Trophoblast cell (in vitro differentiated cells and primary cell): Measurements from ENCODE around the gene USPL1.

Experiments
- DNase-seq, 2 donors: peaks; one replicate each; pipeline ENCODE4 v3.0.0-alpha.2; 2016
- H2AFZ ChIP-seq: 2 replicates; pipeline ENCODE4 v1.6.1; 2013; ENCODE audit warnings: low read length, moderate library complexity, mild to moderate bottlenecking; ENCODE audit not compliant: insufficient read depth, poor library complexity
- H2AK5ac ChIP-seq: 2 replicates; pipeline ENCODE4 v1.6.1; 2013; ENCODE audit warnings: mild to moderate bottlenecking, low read length
- H2BK120ac ChIP-seq: 2 replicates; pipeline ENCODE4 v1.6.1; 2013; ENCODE audit warnings: low read length, mild to moderate bottlenecking, moderate library complexity; ENCODE audit not compliant: insufficient read depth, poor library complexity
- H2BK12ac ChIP-seq: 2 replicates; pipeline ENCODE4 v1.6.1; 2013; ENCODE audit warnings: mild to moderate bottlenecking, low read length, moderate library complexity
- H2BK5ac ChIP-seq: 2 replicates; pipeline ENCODE4 v1.6.1; 2013; ENCODE audit warnings: low read length, low read depth, moderate library complexity, mild to moderate bottlenecking; ENCODE audit not compliant: poor library complexity
- H3K14ac ChIP-seq: 2 replicates; pipeline ENCODE4 v1.6.1; 2013; ENCODE audit warnings: mild to moderate bottlenecking, low read length
- H3K18ac ChIP-seq: 2 replicates; pipeline ENCODE4 v1.6.1; 2013; ENCODE audit warnings: mild to moderate bottlenecking, low read length
- H3K23ac ChIP-seq: 2 replicates; pipeline ENCODE4 v1.6.1; 2013; ENCODE audit warnings: low read length
- H3K27ac ChIP-seq: 2 replicates; pipeline ENCODE4 v1.5.1; 2013; ENCODE audit warnings: low read depth, mild to moderate bottlenecking, inconsistent platforms, low read length, moderate library complexity
- H3K27me3 ChIP-seq: 2 replicates; pipeline ENCODE4 v1.6.1; 2013; ENCODE audit warnings: inconsistent platforms, mild to moderate bottlenecking, low read length, moderate library complexity; ENCODE audit not compliant: insufficient read depth
- H3K36me3 ChIP-seq, 2 experiments: 1 replicate in 1 of 2; 2 replicates in 1 of 2; pipeline ENCODE4 v1.6.1; 2013; ENCODE audit warnings: low read length in 2 of 2, mild to moderate bottlenecking in 2 of 2, moderate library complexity in 1 of 2; ENCODE audit not compliant: insufficient read depth in 2 of 2, control insufficient read depth in 1 of 2
- H3K4ac ChIP-seq: 2 replicates; pipeline ENCODE4 v1.6.1; 2013; ENCODE audit warnings: low read depth, mild to moderate bottlenecking, low read length, moderate library complexity
- H3K4me1 ChIP-seq, 2 experiments: 1 replicate in 1 of 2; 2 replicates in 1 of 2; pipeline ENCODE4 v1.6.1; 2013; ENCODE audit warnings: low read length in 2 of 2, mild to moderate bottlenecking in 2 of 2, moderate library complexity in 1 of 2; ENCODE audit not compliant: insufficient read depth in 2 of 2, control insufficient read depth in 1 of 2
- H3K4me2 ChIP-seq: 2 replicates; pipeline ENCODE4 v1.6.1; 2013; ENCODE audit warnings: inconsistent platforms, mild to moderate bottlenecking, low read length, moderate library complexity
- H3K4me3 ChIP-seq: 2 replicates; pipeline ENCODE4 v1.5.1; 2013; ENCODE audit warnings: mild to moderate bottlenecking, low read depth, low read length, inconsistent platforms
- H3K79me1 ChIP-seq: one replicate; pipeline ENCODE4 v1.6.1; 2013; ENCODE audit warnings: low read length
- H3K79me2 ChIP-seq: 2 replicates; pipeline ENCODE4 v1.6.1; 2013; ENCODE audit warnings: low read length, mild to moderate bottlenecking; ENCODE audit not compliant: control insufficient read depth, insufficient read depth, poor library complexity
- H3K9ac ChIP-seq: 2 replicates; pipeline ENCODE4 v1.6.1; 2013; ENCODE audit warnings: mild to moderate bottlenecking, low read length
- H3K9me3 ChIP-seq: 2 replicates; pipeline ENCODE4 v1.6.1; 2013; ENCODE audit warnings: low read depth, mild to moderate bottlenecking, control low read depth, inconsistent platforms, low read length; ENCODE audit not compliant: insufficient read depth
- H4K12ac ChIP-seq: 2 replicates; pipeline ENCODE4 v1.6.1; 2013; ENCODE audit warnings: low read depth, mild to moderate bottlenecking, low read length, moderate library complexity
- H4K8ac ChIP-seq: 2 replicates; pipeline ENCODE4 v1.6.1; 2013; ENCODE audit warnings: low read depth, mild to moderate bottlenecking, low read length, moderate library complexity
- H4K91ac ChIP-seq: one replicate; pipeline ENCODE4 v1.6.1; 2013; ENCODE audit warnings: low read depth, mild to moderate bottlenecking, low read length, moderate library complexity
- WGBS: extraction: QIAGEN DNeasy Blood & Tissue Kit; methylation state at CpG from one replicate; pipeline ENCODE4 v1.1.7; 2013; ENCODE audit warnings: missing lambda C conversion rate; ENCODE audit not compliant: insufficient read length, insufficient coverage; ENCODE audit errors: extremely low coverage; 5-methylcytosine and 5-hydroxymethylcytosine counted together

USPL1 gene

DNA sequence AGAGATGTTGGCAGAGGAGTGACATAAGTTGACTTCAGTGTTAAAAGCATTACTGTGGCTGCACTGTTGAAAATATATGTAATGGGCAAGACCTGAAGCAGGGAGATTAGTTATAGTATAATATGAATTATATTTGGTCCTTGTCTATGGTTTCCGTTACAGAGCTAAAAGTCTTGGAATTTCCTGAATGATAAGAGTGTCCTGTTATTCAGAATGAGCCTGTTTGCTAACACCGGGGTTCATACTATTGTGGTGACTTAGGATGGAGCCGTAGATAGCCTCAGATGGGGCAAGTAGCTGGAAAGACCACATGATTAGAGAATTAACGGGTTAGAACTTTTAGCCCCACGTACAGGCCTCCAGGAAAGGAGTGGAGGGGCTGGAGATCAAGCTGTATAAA lies 5.7 kb downstream of the USPL1 start:
- H3K9me3 ChIP-seq, result no peaks in the 10 kb centered on the region
- H3K18ac ChIP-seq, result no peak overlapping the region
- H2BK120ac ChIP-seq, result no peak overlapping the region
- H3K23ac ChIP-seq, result no peak overlapping the region
- H4K12ac ChIP-seq, result no peak overlapping the region
- H3K9ac ChIP-seq, result no peak overlapping the region
- H3K27ac ChIP-seq, result no peak overlapping the region
- H3K4me3 ChIP-seq, result no peak overlapping the region
- H3K4me2 ChIP-seq, result no peak overlapping the region
- H3K14ac ChIP-seq, result no peak overlapping the region
- H3K4me1 ChIP-seq, result no peaks in the 10 kb centered on the region
- no peak overlapping the region for H2AFZ ChIP-seq
- no peak for DNase-seq
- H3K27me3 ChIP-seq, result no peaks in the 10 kb centered on the region
- no peak overlapping the region for H4K91ac ChIP-seq
- H2BK12ac ChIP-seq, result no peak overlapping the region
- H4K8ac ChIP-seq, result no peak overlapping the region
- H3K79me2 ChIP-seq, result peaks cover under 1% of the 10 kb centered on the region
- H3K4ac ChIP-seq, result no peak overlapping the region
- no peak overlapping the region for H2AK5ac ChIP-seq
- no peak overlapping the region for H2BK5ac ChIP-seq
- peaks cover 6 to 11% of the 10 kb centered on the region in 2 experiments for H3K36me3 ChIP-seq
- no peaks in the 10 kb centered on the region for H3K79me1 ChIP-seq
- no CpG with 5 or more reads among the region's 5 CpGs for WGBS

DNA sequence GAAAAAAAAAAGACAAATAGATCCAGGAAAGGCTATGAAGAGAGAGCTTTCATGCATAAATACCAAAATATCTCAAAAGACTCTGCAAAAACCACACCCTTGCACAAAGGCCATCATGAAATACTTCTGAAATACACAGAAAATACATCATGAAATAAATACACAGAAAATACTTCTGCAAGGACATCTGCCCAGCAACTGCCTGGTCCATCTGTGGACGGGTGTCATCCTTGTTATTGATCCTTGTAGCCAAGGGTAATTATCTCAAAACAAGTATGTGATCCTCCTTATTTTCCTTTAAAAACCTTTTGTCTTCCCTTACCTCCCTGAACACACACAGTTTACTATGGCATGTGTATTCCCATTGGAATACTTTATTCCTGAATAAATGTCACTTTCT lies 6.9 kb downstream of the USPL1 start:
- Histone ChIP-seq H3K79me2 (no peaks in the 10 kb centered on the region), H2BK120ac (no peak overlapping the region), H4K91ac (no peak overlapping the region), H3K14ac (no peak overlapping the region), H3K27ac (no peak overlapping the region), H3K4ac (no peak overlapping the region), H3K18ac (no peak overlapping the region), H3K4me2 (no peak overlapping the region), H2BK12ac (no peak overlapping the region), H2AK5ac (no peak overlapping the region), H3K79me1 (no peaks in the 10 kb centered on the region), H3K27me3 (no peaks in the 10 kb centered on the region), H3K9ac (no peak overlapping the region), H4K12ac (no peak overlapping the region), H4K8ac (no peak overlapping the region), H3K36me3 (peaks cover 8 to 14% of the 10 kb centered on the region in 2 experiments), H3K9me3 (no peaks in the 10 kb centered on the region), H3K4me3 (no peak overlapping the region), H2AFZ (no peak overlapping the region), H3K23ac (no peak overlapping the region), H3K4me1 (no peaks in the 10 kb centered on the region), H2BK5ac (no peak overlapping the region)
- DNase-seq, result no peak
- WGBS, result no CpG with 5 or more reads among the region's 1 CpG

DNA sequence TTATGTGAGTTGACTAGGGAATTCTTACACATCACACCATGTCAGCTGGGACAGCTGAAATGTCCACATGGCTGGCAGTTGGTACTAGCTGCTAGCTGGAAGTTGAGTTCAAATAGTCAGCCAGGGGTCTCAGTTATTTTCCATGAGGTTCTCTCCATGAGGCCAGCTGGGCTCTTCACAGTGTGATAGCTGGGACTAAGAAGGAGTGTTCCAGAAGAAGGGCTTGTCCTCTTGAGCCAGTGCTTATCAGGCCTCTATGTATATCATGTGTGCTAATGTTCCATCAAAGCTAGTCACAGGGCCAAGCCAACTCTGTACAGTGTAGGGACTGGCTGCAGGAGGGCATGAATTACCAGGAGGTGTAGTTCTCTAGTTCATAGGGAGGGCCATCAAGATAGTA lies 11.8 kb downstream of the USPL1 start:
- Histone ChIP-seq H3K4me3 (no peak overlapping the region), H2BK120ac (no peak overlapping the region), H2BK5ac (no peak overlapping the region), H3K79me2 (no peaks in the 10 kb centered on the region), H3K9me3 (no peaks in the 10 kb centered on the region), H3K27me3 (no peaks in the 10 kb centered on the region), H4K8ac (no peak overlapping the region), H3K23ac (peak overlapping the region; percentile 52), H3K4ac (no peak overlapping the region), H3K36me3 (peaks cover 11 to 22% of the 10 kb centered on the region in 2 experiments), H3K4me1 (no peaks in the 10 kb centered on the region), H3K79me1 (no peaks in the 10 kb centered on the region), H2AK5ac (no peak overlapping the region), H3K9ac (no peak overlapping the region), H2BK12ac (no peak overlapping the region), H3K18ac (no peak overlapping the region), H4K91ac (no peak overlapping the region), H3K14ac (no peak overlapping the region), H3K27ac (no peak overlapping the region), H2AFZ (no peak overlapping the region), H4K12ac (no peak overlapping the region), H3K4me2 (no peak overlapping the region)
- DNase-seq, result no peak

DNA sequence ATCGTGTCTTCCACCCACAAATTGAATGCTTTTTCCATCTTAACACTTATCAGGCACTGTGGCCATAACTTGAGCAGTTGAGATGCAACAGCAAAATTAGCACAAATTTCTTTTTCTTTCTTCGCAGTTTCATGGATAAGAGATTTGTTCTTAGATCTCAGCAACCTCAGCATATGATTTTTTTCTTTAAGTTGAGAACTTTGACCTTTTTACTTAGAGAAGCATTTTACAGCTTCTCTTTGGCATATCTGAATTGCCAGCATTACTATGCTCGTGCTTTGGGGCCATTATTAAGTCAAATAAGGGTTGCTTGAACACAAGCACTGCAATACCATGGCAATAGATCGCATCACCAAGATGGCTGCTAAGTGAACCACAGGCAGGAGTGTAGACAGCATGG lies 16.1 kb downstream of the USPL1 start:
- Histone ChIP-seq H4K12ac (no peak overlapping the region), H3K23ac (no peak overlapping the region), H4K8ac (no peak overlapping the region), H2BK5ac (no peak overlapping the region), H3K18ac (no peak overlapping the region), H2AFZ (no peak overlapping the region), H3K79me1 (no peaks in the 10 kb centered on the region), H2AK5ac (no peak overlapping the region), H3K79me2 (no peaks in the 10 kb centered on the region), H3K27ac (no peak overlapping the region), H3K4me2 (no peak overlapping the region), H3K4me3 (no peak overlapping the region), H3K4ac (no peak overlapping the region), H3K9me3 (no peaks in the 10 kb centered on the region), H4K91ac (no peak overlapping the region), H2BK120ac (no peak overlapping the region), H3K9ac (no peak overlapping the region), H3K27me3 (no peaks in the 10 kb centered on the region), H3K14ac (no peak overlapping the region), H2BK12ac (no peak overlapping the region), H3K4me1 (no peaks in the 10 kb centered on the region), H3K36me3 (peaks cover 8 to 24% of the 10 kb centered on the region in 2 experiments)
- DNase-seq, result no peak
- no CpG with 5 or more reads among the region's 4 CpGs for WGBS
